HEK293 (cell line): Measurements from ENCODE around the gene CTDNEP1.

Source experiments
- EGR2 ChIP-seq: fragments of 450-650 bp; formaldehyde crosslinking; IDR thresholded peaks from 2 replicates; pipeline ENCODE4 v1.5.1; 2016; ENCODE audit warnings: low read depth, missing biosample characterization, missing genetic modification characterization
- GLIS2 ChIP-seq: fragments of 450-650 bp; formaldehyde crosslinking; IDR thresholded peaks from 2 replicates; pipeline ENCODE4 v1.5.1; 2016; ENCODE audit warnings: missing biosample characterization, missing genetic modification characterization
- HOXA7 ChIP-seq: sonication (generic); formaldehyde crosslinking; IDR thresholded peaks from 2 replicates; pipeline ENCODE4 v1.8.1; 2022; ENCODE audit warnings: missing genetic modification reagents, borderline replicate concordance
- KLF8 ChIP-seq: fragments of 450-650 bp; formaldehyde crosslinking; IDR thresholded peaks from 2 replicates; pipeline ENCODE4 v1.5.1; 2016; ENCODE audit warnings: missing biosample characterization, missing genetic modification characterization
- KLF9 ChIP-seq: fragments of 450-650 bp; formaldehyde crosslinking; IDR thresholded peaks from 2 replicates; pipeline ENCODE4 v1.5.1; 2016; ENCODE audit warnings: missing biosample characterization, missing genetic modification characterization, low read depth
- SP2 ChIP-seq: fragments of 450-650 bp; formaldehyde crosslinking; IDR thresholded peaks from 2 replicates; pipeline ENCODE4 v1.5.1; 2016; ENCODE audit warnings: missing biosample characterization, missing genetic modification characterization
- WT1 ChIP-seq: fragments of 450-650 bp; formaldehyde crosslinking; IDR thresholded peaks from 2 replicates; pipeline ENCODE4 v1.5.1; 2016; ENCODE audit warnings: missing biosample characterization, missing genetic modification characterization
- YY2 ChIP-seq: fragments of 450-650 bp; formaldehyde crosslinking; IDR thresholded peaks from 2 replicates; pipeline ENCODE4 v1.5.1; 2016; ENCODE audit warnings: missing biosample characterization, missing genetic modification characterization
- ZBTB6 ChIP-seq: fragments of 450-650 bp; formaldehyde crosslinking; IDR thresholded peaks from 2 replicates; pipeline ENCODE4 v1.5.1; 2017; ENCODE audit warnings: missing biosample characterization, missing genetic modification characterization
- ZFP69B ChIP-seq: fragments of 450-650 bp; formaldehyde crosslinking; IDR thresholded peaks from 2 replicates; pipeline ENCODE4 v1.5.1; 2016; ENCODE audit warnings: missing biosample characterization, missing genetic modification characterization
- ZNF114 ChIP-seq: fragments of 450-650 bp; formaldehyde crosslinking; IDR thresholded peaks from 2 replicates; pipeline ENCODE4 v1.5.0; 2017; ENCODE audit warnings: missing biosample characterization, missing genetic modification characterization
- ZNF174 ChIP-seq: fragments of 450-650 bp; formaldehyde crosslinking; IDR thresholded peaks from 2 replicates; pipeline ENCODE4 v1.5.0; 2017; ENCODE audit warnings: missing biosample characterization, mild to moderate bottlenecking, missing genetic modification characterization
- ZNF341 ChIP-seq: fragments of 450-650 bp; formaldehyde crosslinking; IDR thresholded peaks from 2 replicates; pipeline ENCODE4; 2016; ENCODE audit warnings: low read depth, missing biosample characterization, missing genetic modification characterization
- ZNF354C ChIP-seq: fragments of 450-650 bp; formaldehyde crosslinking; IDR thresholded peaks from 2 replicates; pipeline ENCODE4 v1.5.1; 2016; ENCODE audit warnings: missing biosample characterization, missing genetic modification characterization, low read depth, borderline replicate concordance
- ZNF391 ChIP-seq: fragments of 450-650 bp; formaldehyde crosslinking; IDR thresholded peaks from 2 replicates; pipeline ENCODE4 v1.5.1; 2016; ENCODE audit warnings: low read depth, missing biosample characterization, missing genetic modification characterization, borderline replicate concordance
- ZNF394 ChIP-seq: fragments of 450-650 bp; formaldehyde crosslinking; IDR thresholded peaks from 2 replicates; pipeline ENCODE4 v1.5.1; 2016; ENCODE audit warnings: missing biosample characterization, missing genetic modification characterization, mild to moderate bottlenecking, moderate library complexity, borderline replicate concordance
- ZNF423 ChIP-seq: fragments of 450-650 bp; formaldehyde crosslinking; IDR thresholded peaks from 2 replicates; pipeline ENCODE4 v1.5.1; 2016; ENCODE audit warnings: missing biosample characterization, missing genetic modification characterization
- ZNF426 ChIP-seq: fragments of 450-650 bp; formaldehyde crosslinking; IDR thresholded peaks from 2 replicates; pipeline ENCODE4 v1.5.1; 2017; ENCODE audit warnings: missing biosample characterization, missing genetic modification characterization, mild to moderate bottlenecking, inconsistent platforms, moderate library complexity
- ZNF433 ChIP-seq: fragments of 450-650 bp; formaldehyde crosslinking; IDR thresholded peaks from 2 replicates; pipeline ENCODE4 v1.5.1; 2016; ENCODE audit warnings: missing biosample characterization, missing genetic modification characterization, low read depth
- ZNF513 ChIP-seq: fragments of 450-650 bp; IDR thresholded peaks from 2 replicates; pipeline ENCODE4 v1.5.1; 2018; ENCODE audit warnings: missing biosample characterization, missing genetic modification characterization
- ZNF518A ChIP-seq: fragments of 450-650 bp; formaldehyde crosslinking; conservative IDR thresholded peaks from 2 replicates; pipeline ENCODE4 v1.5.1; 2016; ENCODE audit warnings: low read depth, missing biosample characterization, missing genetic modification characterization
- ZNF521 ChIP-seq: fragments of 450-650 bp; formaldehyde crosslinking; IDR thresholded peaks from 2 replicates; pipeline ENCODE4 v1.5.1; 2017; ENCODE audit warnings: missing biosample characterization, mild to moderate bottlenecking, missing genetic modification characterization
- ZNF530 ChIP-seq: fragments of 450-650 bp; formaldehyde crosslinking; IDR thresholded peaks from 2 replicates; pipeline ENCODE4 v1.5.1; 2016; ENCODE audit warnings: low read depth, missing biosample characterization, missing genetic modification characterization
- ZNF544 ChIP-seq: fragments of 450-650 bp; formaldehyde crosslinking; IDR thresholded peaks from 2 replicates; pipeline ENCODE4 v1.5.0; 2017; ENCODE audit warnings: missing biosample characterization, missing genetic modification characterization
- ZNF664 ChIP-seq: fragments of 450-650 bp; formaldehyde crosslinking; IDR thresholded peaks from 2 replicates; pipeline ENCODE4 v1.5.1; 2016; ENCODE audit warnings: missing biosample characterization, missing genetic modification characterization
- ZNF701 ChIP-seq: fragments of 450-650 bp; formaldehyde crosslinking; IDR thresholded peaks from 2 replicates; pipeline ENCODE4 v1.5.1; 2016; ENCODE audit warnings: missing biosample characterization, missing genetic modification characterization
- ZNF707 ChIP-seq: fragments of 450-650 bp; formaldehyde crosslinking; IDR thresholded peaks from 2 replicates; pipeline ENCODE4 v1.5.1; 2016; ENCODE audit warnings: missing biosample characterization, missing genetic modification characterization
- ZNF792 ChIP-seq: fragments of 450-650 bp; formaldehyde crosslinking; IDR thresholded peaks from 2 replicates; pipeline ENCODE4 v1.5.1; 2016; ENCODE audit warnings: missing biosample characterization, missing genetic modification characterization
- ZNF837 ChIP-seq: fragments of 450-650 bp; formaldehyde crosslinking; IDR thresholded peaks from 2 replicates; pipeline ENCODE4 v1.5.1; 2016; ENCODE audit warnings: missing biosample characterization, missing genetic modification characterization
- ZSCAN23 ChIP-seq: fragments of 450-650 bp; formaldehyde crosslinking; IDR thresholded peaks from 2 replicates; pipeline ENCODE4 v1.5.1; 2016; ENCODE audit warnings: missing biosample characterization, missing genetic modification characterization
- ZXDB ChIP-seq: fragments of 450-650 bp; formaldehyde crosslinking; IDR thresholded peaks from 2 replicates; pipeline ENCODE4 v1.5.1; 2016; ENCODE audit warnings: missing biosample characterization, missing genetic modification characterization

Gene CTDNEP1

GRCh38 chr17:7219812-7220592 lies 31.5 kb downstream of the CTDNEP1 start, which contains the start of the genes ACADVL and DLG4 (continued):
- peak; percentile 86 for TF ChIP-seq ZBTB6 (tag by site-specific recombination)
- TF ChIP-seq ZNF513 (tag by site-specific recombination), result no peak; the same call in 1 of the 2 replicates
- no peak for TF ChIP-seq ZNF530
- no peak for TF ChIP-seq ZSCAN23 (tag by site-specific recombination)
- TF ChIP-seq ZNF174 (tag by site-specific recombination), result no peak
- TF ChIP-seq ZNF394 (tag by site-specific recombination), result peak; percentile 35; the same call in 1 of the 2 replicates
- no peak for TF ChIP-seq HOXA7 (CRISPR knock-in tag)
- TF ChIP-seq ZNF707 (tag by site-specific recombination), result no peak
- no peak for TF ChIP-seq ZNF518A (tag by site-specific recombination)
- no peak for TF ChIP-seq ZNF521
- no peak for TF ChIP-seq ZFP69B (tag by site-specific recombination)
- peak; percentile 49 for TF ChIP-seq ZNF341 (tag by site-specific recombination)
- 0 out of 2 replicates have a peak, but pooled peaks have one; percentile 4 for TF ChIP-seq ZNF354C (tag by site-specific recombination)
- TF ChIP-seq ZNF433 (tag by site-specific recombination), result no peak
- 0 out of 2 replicates have a peak, but pooled peaks have one; percentile 53 for TF ChIP-seq KLF8
- TF ChIP-seq SP2, result 0 out of 2 replicates have a peak, but pooled peaks have one; percentile 2
- no peak for TF ChIP-seq ZNF544 (tag by site-specific recombination)
- no peak for TF ChIP-seq ZNF837
- TF ChIP-seq GLIS2 (tag by site-specific recombination), result peak; percentile 62
- no peak for TF ChIP-seq ZNF423 (tag by site-specific recombination)
- no peak; the same call in 1 of the 2 replicates for TF ChIP-seq WT1
- no peak for TF ChIP-seq ZNF792
- peak; percentile 82 for TF ChIP-seq EGR2 (tag by site-specific recombination)
- TF ChIP-seq ZNF391 (tag by site-specific recombination), result no peak
- no peak for TF ChIP-seq ZNF664 (tag by site-specific recombination)
- TF ChIP-seq ZNF426 (tag by site-specific recombination), result no peak
- no peak for TF ChIP-seq ZNF114 (tag by site-specific recombination)
- peak; percentile 50; the same call in 1 of the 2 replicates for TF ChIP-seq YY2 (tag by site-specific recombination)
- peak; percentile 70 for TF ChIP-seq KLF9 (tag by site-specific recombination)
- TF ChIP-seq ZXDB (tag by site-specific recombination), result 0 out of 2 replicates have a peak, but pooled peaks have one; percentile 42
- TF ChIP-seq ZNF701 (tag by site-specific recombination), result no peak
